HL-60 (cell line): ENCODE data around the gene CNOT9.

Experiments
- GABPA ChIP-seq: IDR thresholded peaks from 2 replicates; pipeline ENCODE4 v1.6.1; 2012; ENCODE audit warnings: low read depth
- POLR2AphosphoS5 ChIP-seq: IDR thresholded peaks from 2 replicates; pipeline ENCODE4 v1.6.1; 2012; ENCODE audit warnings: low read depth
- TF ChIP-seq, protein P1 (sequence below): IDR thresholded peaks from one replicate; pipeline ENCODE4 v1.5.1; 2011; ENCODE audit warnings: low read length, control low read depth, inconsistent platforms; ENCODE audit not compliant: insufficient read depth
- TF ChIP-seq, protein P2 (sequence below): IDR thresholded peaks from 2 replicates; pipeline ENCODE4 v1.6.1; 2012; ENCODE audit warnings: low read depth; ENCODE audit not compliant: insufficient replicate concordance

DNA sequence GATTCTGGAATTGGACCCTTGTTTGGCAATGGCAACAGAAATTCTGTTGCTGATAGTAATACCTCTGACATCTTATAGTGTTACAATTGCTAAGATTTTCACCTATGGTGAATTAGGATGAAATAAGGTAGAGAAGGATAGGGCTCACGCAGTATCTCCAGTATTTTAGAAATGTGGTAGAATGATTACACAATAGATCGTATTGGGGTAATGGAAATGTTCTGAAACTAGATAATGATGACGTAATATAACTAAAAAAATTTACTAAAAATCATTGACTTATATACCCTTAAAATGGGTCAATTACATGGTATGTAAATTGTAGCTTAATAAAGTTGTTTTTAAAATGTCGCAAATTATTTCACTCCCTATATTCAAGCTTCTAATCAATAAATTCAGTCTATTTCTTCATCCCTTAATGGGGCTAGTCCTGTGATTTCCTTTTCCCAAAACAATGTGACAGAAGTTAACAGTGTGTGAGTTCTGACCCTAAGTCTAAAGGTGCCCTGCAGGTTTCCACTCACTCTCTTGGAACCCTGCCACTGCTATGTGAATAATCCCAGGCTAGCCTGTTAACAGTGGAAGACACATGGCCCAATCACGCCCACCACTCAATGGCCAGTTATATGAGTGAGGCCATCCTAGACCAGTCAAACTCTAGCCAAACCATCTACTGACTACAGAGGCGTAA, 31.7 kb upstream of the CNOT9 start:
- TF ChIP-seq, protein P1, sequence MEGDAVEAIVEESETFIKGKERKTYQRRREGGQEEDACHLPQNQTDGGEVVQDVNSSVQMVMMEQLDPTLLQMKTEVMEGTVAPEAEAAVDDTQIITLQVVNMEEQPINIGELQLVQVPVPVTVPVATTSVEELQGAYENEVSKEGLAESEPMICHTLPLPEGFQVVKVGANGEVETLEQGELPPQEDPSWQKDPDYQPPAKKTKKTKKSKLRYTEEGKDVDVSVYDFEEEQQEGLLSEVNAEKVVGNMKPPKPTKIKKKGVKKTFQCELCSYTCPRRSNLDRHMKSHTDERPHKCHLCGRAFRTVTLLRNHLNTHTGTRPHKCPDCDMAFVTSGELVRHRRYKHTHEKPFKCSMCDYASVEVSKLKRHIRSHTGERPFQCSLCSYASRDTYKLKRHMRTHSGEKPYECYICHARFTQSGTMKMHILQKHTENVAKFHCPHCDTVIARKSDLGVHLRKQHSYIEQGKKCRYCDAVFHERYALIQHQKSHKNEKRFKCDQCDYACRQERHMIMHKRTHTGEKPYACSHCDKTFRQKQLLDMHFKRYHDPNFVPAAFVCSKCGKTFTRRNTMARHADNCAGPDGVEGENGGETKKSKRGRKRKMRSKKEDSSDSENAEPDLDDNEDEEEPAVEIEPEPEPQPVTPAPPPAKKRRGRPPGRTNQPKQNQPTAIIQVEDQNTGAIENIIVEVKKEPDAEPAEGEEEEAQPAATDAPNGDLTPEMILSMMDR: no peak
- TF ChIP-seq POLR2AphosphoS5: no peak
- TF ChIP-seq, protein P2, sequence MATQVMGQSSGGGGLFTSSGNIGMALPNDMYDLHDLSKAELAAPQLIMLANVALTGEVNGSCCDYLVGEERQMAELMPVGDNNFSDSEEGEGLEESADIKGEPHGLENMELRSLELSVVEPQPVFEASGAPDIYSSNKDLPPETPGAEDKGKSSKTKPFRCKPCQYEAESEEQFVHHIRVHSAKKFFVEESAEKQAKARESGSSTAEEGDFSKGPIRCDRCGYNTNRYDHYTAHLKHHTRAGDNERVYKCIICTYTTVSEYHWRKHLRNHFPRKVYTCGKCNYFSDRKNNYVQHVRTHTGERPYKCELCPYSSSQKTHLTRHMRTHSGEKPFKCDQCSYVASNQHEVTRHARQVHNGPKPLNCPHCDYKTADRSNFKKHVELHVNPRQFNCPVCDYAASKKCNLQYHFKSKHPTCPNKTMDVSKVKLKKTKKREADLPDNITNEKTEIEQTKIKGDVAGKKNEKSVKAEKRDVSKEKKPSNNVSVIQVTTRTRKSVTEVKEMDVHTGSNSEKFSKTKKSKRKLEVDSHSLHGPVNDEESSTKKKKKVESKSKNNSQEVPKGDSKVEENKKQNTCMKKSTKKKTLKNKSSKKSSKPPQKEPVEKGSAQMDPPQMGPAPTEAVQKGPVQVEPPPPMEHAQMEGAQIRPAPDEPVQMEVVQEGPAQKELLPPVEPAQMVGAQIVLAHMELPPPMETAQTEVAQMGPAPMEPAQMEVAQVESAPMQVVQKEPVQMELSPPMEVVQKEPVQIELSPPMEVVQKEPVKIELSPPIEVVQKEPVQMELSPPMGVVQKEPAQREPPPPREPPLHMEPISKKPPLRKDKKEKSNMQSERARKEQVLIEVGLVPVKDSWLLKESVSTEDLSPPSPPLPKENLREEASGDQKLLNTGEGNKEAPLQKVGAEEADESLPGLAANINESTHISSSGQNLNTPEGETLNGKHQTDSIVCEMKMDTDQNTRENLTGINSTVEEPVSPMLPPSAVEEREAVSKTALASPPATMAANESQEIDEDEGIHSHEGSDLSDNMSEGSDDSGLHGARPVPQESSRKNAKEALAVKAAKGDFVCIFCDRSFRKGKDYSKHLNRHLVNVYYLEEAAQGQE: no peak
- TF ChIP-seq GABPA: no peak
